Hematopoietic multipotent progenitor cell treated with erythropoietin and hydrocortisone succinate and interleukin-3 and kit ligand, for 6 days (in vitro differentiated cells): ENCODE results near the gene KAT8.
"Not testable (repeated sequence)": the region's sequence is repeated elsewhere in the genome, so short reads cannot be mapped to it uniquely, and the experiment has no call there.

Experiments used
- DNase-seq: peaks from one replicate; pipeline ENCODE4 v3.0.0-alpha.2; 2015

KAT8 gene

DNA sequence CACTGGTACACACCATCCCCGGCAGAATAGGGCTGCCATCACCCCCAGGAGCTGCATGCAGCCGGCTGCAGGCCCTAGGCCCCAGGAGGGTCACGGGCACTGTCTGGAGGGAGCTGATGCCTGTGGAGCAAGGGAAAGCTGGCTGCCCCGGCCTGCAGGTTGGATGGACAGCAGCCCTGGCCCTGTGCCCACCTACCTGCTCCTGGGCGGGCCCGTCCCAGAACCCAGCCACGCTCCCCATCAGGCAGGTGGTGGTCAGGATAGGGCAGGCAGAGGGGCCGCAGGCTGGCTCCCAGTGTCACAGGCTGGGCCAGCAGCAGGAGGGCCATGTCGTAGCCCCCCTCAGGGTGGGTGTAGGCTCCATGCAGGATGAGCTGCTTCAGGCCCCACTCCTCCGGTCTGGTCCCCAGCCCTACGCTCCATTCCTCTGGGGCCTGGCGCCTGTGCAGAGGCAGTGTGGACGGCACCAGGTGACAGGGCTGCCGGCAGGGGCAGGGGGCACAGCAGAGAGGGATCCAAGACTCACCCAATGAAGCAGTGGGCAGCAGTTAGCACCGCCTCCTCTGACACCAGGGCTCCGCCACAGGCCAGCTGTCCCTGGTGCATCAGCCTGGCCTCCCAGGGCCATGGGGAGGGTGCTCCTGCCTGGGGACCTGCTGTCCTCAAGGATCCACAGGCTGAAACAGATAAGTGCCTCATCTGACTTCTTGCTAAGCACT is 32.7 kb upstream of the KAT8 start:
- DNase-seq, result no peak

DNA sequence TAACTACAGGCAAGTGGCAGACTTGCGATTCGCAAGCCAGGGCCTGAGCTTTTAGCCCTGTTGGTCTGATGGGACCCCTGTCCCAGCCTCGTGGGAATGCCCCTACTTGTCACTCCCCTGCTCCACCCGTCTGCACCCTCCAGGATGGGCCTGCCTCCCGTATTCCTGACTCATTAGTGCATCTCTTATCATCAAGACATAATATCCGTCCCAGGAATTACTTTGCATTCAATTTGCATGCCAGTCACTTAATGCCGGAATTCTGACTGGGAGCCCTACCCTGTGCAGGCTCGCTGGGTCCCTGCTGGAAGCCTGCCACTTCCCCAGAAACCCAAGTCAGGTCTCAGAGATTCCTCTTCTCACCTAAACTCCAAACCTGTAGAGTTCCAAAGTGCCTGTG is 32.1 kb upstream of the KAT8 start:
- no peak for DNase-seq

- DNase-seq, result no peak
Observed at GRCh38 chr16:31085873-31086628, 31.4 kb upstream of the KAT8 start.

- no peak for DNase-seq
Observed at GRCh38 chr16:31086629-31086906, 30.9 kb upstream of the KAT8 start.

DNA sequence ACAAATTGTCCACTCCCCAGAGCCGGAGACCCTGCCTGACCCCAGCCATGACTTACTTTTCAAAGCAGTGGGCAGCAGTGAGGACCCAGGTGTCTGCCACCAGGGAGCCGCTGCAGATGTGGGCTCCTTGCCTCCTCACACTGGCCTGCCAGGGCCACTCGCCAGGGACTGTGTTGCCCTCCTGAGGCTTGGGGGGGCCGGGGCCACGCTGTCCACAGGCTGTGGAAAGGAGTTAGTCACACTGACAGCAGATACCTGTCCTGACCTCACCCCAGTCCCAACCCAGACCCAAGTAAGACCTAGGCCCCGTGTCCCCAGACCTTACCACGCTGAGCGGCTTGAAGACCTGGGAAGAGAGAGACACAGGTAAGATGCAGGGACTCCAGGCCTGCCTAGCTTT is 30.0 kb upstream of the KAT8 start:
- DNase-seq, result no peak

GRCh38 chr16:31087971-31088370 is 29.5 kb upstream of the KAT8 start:
- DNase-seq, result no peak

DNA sequence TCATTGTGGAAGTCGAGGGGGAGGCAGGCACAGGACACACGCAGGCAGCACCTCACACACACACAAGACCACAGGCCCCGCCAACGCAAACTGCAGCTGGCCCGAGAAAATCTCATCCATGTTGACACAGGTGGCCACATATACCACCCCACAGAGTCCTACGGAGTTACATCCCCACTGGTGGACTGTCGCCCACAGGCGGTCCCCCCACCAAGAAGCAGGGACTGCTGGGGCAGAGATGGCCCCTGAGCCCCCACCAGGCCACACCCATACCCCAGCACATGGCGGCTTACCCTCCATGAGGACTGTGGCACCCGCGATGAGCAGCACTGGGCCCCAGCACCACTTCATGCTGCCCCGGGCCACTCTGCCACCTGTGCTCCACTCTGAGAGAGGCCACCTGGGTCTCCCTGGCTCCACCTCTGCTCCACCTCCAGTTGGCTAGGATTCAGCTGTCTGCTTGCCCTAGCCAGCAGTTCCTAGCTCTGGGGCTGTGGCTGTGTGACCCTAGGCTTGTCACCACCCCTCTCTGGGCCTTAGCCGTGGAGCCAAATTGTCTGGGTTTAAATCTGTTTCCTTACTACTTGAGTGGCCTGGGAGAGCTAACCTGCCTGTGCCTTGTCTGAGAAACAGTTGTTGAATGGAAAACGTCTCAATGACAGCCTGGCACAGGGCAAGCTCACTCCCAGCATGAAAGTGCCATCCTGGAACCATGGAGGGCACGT is 28.8 kb upstream of the KAT8 start, which contains the start of gene PRSS53:
PRSS53 (minus strand) TSS at position 485 of the 725 bp plus-strand sequence; CDS start at position 351, 134 bp downstream.
- DNase-seq, result no peak

DNA sequence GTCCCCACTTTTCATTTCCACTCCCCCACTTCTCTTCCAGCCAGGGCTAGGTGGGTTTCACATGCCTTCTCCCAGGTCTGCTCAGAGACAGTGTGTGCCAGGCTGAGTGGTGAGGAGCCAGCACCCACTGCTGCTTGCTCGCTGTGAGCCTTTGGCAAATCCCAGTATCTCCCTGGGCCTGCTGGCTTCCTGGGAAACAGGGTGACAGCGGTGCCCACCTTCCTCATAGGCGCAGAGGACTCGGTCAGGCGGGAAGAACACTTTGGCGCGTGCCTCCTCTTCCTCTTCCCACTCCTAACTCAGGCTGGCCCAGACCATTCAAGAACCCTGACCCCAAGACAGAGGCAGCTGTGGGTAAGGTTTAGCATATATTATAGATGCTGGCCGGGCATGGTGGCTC is 28.3 kb upstream of the KAT8 start:
- DNase-seq, result no peak

GRCh38 chr16:31090540-31090939 is 26.9 kb upstream of the KAT8 start:
- no peak for DNase-seq

GRCh38 chr16:31092330-31092729 is 25.1 kb upstream of the KAT8 start:
- no peak for DNase-seq

DNA sequence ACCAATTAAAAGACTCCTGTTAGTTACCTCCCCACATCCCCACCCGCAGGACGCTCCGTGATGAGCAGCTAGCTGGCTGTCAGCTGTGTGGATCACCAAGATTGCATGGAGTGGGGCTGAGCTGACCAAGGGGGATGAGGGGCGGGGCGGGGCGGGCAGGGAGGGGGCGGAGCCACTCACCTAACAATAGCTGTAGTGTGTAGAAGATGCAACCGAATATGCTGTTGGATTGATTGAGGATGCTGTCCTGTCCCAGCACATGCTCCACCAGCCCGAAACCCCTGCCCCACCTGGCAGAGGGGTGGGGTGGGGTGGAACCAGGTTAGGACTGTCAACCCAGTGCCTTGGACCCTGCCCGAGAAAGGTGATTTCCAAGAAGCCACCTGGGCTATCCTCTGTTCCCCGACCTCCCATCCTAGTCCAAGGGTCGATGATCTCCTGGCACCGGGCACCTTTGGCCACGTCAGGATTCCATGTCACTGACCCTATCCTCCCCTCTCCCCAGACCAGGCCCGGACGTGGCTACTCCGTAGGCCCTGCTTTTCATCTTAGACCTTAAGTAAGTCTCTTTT is 24.2 kb upstream of the KAT8 start:
- DNase-seq, result peak; percentile 69

DNA sequence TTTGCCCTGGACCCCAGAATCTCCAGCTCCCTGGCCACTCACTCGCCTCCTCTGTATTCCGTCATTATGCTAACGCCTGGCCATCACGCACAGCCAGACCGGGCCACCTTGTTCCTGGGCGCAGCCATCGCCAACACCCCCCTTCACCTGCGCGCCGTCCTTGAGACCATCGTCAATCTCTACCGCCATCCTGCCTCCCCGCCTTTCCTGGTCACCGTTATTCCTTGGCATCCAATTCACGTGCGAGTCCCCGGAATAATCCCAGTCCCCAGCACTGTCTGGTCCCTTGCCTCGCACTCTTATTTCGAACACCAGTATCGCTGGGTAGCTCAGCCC is 23.4 kb upstream of the KAT8 start:
- DNase-seq, result no peak

GRCh38 chr16:31094424-31095120 is 22.9 kb upstream of the KAT8 start, which contains the start of gene VKORC1:
Gene VKORC1 (minus strand): TSS chr16:31094797. CDS start chr16:31094729, 68 bp downstream.
- DNase-seq, result peak; percentile 98

DNA sequence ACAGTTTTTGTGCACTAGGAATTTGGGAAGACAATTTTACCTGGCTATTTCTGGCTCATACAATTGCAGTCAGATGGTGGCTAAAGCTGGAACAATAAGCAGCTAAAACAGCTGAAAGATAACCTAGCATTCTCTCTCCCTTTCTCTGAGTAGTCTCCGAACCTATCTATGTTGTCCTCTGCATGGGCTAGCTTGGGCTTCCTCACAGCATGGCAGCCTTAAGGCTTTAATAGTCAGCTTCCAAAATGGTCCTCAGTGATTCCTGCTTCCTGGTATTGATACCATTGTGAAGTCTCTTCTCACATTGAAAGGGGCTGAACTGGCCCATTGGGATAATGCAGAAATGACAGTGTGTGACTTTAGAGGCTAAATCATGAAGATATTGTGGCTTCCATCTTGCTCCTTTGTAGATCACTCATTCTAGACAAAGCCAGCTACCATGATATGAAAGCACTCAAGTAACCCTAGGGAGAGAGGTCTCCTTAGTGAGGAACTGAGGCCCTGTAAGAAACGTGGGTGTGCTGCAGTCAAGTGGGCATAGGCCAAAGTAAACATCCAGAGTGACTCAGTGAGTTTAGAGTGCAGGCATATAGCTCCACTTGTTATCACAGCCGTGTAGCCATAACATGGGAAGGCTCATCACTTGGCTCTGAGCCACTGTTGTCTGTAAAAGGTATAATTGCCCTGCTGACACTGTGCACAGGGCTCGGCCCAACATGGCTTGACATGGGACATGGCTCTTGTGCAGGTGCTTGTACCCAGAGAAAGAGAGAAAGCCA is 17.4 kb upstream of the KAT8 start:
- DNase-seq, result no peak

GRCh38 chr16:31100876-31101641 is 16.4 kb upstream of the KAT8 start:
- DNase-seq, result not testable (repeated sequence)

DNA sequence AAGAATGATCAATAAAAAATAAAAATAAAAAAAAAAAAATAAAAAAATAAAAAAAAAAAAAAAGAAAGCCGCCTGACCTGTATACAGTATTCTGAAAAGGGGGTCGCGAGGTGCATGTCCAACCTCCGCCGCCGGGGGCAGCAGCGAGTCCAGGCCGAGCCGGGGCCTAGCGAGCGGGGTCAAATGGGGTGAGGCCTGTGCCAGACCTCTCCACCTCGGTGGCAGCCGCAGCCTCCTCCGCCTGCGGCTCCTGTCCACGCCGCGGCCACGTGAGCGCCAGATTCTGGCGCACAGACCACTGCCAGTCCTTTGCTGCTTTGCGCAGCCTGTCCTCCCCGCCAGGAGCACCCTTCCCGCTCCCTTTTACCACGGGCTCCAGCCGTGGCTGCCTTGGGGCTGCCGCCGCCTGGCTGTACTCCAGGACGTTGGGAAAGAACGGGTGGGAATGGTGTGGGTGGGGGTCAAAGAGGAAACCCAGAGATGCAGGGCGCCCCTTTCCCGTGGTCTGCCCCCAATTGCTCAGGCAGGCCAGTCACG is 11.7 kb upstream of the KAT8 start:
- DNase-seq, result peak; percentile 93

DNA sequence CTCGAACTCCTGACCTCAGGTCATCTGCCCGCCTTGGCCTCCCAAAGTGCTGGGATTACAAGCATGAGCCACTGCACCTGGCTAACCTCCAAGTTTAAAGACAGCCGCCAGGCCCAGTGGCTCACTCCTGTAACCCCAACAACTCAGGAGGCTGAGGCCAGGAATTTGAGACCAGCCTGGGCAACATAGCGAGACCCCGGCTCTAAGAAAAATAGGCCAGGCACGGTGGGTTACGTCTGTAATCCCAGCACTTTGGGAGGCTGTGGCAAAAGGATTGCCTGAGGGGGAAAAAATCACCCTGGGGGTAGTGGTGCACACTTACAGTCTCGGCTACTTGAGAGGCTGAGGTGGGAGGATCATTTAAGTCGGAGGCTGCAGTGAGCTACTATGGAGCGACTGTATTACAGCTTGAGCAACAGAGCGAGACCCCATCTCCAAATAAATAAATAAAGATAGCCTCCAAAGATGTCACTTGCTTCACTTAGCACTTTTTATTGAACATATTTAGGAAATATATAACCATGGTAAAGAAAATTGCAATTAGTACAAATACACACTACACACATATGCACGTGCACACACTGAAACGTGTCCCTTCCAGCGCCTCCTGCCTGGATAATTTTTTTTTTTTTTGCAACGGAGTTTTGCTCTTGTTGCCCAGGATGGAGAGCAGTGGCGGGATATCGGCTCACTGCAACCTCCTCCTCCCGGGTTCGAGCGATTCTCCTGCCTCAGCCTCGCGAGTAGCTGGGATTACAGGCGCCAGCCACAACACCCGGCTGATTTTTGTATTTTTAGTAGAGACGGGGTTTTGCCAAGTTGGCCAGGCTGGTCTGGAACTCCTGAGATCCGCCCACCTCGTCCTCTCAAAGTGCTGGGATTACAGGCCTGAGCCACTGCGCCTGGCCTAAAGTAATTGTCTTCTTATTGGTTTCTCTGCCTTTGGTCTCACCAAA is 10.7 kb upstream of the KAT8 start:
- DNase-seq, result no peak

- DNase-seq, result no peak
Observed at GRCh38 chr16:31107465-31107867, 10.0 kb upstream of the KAT8 start.

- peak; percentile 85 for DNase-seq
Observed at GRCh38 chr16:31108035-31108793, 9.2 kb upstream of the KAT8 start, which contains the start of gene BCKDK. Gene BCKDK (plus strand): TSS chr16:31108386. CDS start chr16:31109224, 838 bp downstream.
